HL-60/S4 treated with retinoic acid at 250 ng/mL for 4 days and 3 days (cell line): ENCODE measurements around the gene OR2J3.
"Not testable (repeated sequence)": the region's sequence is repeated elsewhere in the genome, so short reads cannot be mapped to it uniquely, and the experiment has no call there.

Experiments used
- in situ Hi-C: fragments of 300-500 bp; cut with MboI; formaldehyde crosslinking; loops from 2 replicates; pipeline ENCODE4 v1.7.0; 2022; ENCODE audit warnings: low sequenced_read_pairs

OR2J3 gene

DNA sequence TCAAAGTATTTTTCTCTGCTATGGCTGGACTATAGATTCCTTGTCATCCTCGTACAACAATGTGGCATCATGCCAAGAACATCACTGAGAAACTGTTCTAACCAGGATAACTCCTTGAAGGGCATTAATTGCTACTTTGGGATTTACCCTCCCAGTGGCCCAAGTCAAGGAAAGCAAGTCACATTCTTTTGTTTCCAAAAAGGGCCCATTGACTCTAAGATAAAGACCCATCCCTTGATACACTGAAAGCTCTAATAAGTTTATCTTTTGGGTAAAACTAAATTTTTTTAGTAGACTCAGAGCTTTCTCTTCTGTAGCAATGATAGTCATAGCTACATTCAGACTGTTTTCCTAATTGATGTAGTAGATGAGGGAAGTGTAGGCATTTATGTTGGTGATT is at the start of gene OR2J3:
Gene OR2J3, plus strand, starts transcription at position 301 of the 400 bp plus-strand sequence. CDS start 3,833 bp downstream, outside the sequence.
- in situ Hi-C loops: no loop called here

DNA sequence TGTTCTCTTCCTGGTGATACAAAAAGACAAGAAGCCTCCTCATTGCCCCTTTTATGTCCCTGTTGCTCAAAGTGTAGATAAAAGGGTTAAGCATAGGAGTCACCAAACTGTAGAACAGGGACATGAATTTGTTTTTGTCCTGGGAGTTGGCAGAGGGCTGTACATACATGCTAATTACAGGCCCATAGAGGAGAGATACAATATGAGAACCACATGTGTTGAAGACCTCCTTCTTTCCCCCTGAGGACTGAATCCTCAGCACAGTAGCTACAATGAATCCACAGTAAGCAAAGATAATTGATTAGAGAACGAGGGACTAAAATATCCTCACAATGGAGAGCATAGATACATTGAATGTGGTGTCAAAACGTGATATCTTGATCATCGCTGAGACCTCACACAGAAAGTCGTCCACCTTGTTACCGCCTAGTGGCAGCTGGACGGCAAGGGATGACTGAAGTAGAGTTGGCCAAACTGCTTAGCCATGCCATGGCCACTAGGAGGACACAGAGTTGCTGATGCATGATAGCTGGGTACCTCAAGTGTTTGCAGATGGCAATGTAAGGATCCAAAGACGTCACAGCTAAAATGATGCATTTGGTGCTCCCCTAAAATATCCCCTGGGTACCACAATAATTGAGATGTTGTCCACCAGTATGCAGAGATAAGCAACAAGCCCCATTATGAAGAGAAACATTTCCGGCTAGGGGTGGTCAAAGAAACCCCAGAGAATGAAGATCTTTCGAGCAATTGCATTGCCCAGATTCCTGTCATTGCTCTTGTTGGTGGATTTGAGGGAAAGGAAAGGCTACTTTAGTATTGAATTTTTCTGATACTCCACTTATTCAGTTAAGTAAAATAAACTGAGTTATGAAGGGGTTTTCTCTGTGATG is 35.8 kb upstream of the OR2J3 start:
- in situ Hi-C loops: no loop called here

DNA sequence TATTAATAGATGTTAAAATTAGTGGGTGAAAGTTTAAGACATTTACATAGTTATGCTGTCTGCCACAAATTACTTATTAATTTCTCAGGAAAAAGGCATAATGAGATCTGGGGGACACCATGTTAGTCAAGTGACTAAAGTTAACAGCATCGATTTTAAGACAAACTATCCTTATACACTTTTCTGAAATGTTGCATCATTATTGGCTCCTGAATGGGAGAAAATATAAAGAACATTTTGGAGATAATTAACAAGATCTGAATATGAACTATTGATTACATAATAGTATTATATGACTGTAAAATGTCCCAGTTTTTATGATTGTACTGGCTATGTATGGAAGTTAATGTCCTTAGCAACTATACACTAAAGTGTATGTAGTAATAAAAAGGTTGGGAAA is 28.7 kb upstream of the OR2J3 start:
- in situ Hi-C loops: no loop called here

DNA sequence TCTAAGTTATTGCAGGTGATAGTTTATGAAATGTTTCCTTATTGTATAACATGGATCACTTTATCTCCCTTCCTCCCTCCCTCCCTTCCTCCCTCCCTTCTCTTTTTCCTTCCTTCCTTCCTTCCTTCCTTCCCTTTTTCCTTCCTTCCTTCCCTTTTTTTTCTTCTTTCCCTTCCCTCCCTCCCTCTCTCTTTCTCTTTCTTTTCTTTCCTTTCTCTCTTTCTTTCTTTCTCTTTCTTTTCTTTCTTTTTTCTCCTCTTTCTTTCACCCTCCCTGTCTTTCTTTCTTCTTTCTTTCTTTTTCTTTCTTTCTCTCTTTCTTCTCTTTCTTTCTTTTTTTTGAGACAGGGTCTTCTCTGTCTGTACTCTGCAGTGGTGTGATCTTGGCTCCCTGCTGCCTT is 26.5 kb upstream of the OR2J3 start:
- in situ Hi-C loops: no loop called here

- in situ Hi-C loops: no loop called here
These were observed 25.4 kb upstream of the OR2J3 start for GRCh38 chr6:29082457-29082856.

GRCh38 chr6:29087213-29087612 is 20.6 kb upstream of the OR2J3 start, which contains the start of gene OR2B3:
Gene OR2B3 (minus strand): TSS chr6:29087313. CDS start chr6:29087248, 65 bp downstream.
- in situ Hi-C loops: no loop called here

GRCh38 chr6:29092957-29093356 is 14.9 kb upstream of the OR2J3 start:
- in situ Hi-C loops: no loop called here

GRCh38 chr6:29097803-29098202 is 10.1 kb upstream of the OR2J3 start:
- in situ Hi-C loops: no loop called here

- in situ Hi-C loops: no loop called here
These were observed 8.7 kb upstream of the OR2J3 start, which contains the start of gene OR2J1 for GRCh38 chr6:29099190-29099589. Gene OR2J1 (plus strand): TSS chr6:29099490. CDS start chr6:29100943, 1,453 bp downstream.

DNA sequence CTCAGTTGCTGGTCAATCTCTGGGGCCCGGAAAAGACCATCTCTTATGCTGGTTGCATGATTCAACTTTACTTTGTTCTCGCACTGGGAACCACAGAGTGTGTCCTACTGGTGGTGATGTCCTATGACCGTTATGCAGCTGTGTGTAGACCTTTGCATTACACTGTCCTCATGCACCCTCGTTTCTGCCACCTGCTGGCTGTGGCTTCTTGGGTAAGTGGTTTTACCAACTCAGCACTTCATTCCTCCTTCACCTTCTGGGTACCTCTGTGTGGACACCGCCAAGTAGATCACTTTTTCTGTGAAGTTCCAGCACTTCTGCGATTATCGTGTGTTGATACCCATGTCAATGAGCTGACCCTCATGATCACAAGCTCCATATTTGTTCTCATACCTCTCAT is 4.3 kb downstream of the OR2J3 start:
- in situ Hi-C loops: no loop called here

GRCh38 chr6:29114964-29115363 is 7.1 kb downstream of the OR2J3 start:
- in situ Hi-C loops: not testable (repeated sequence)

- in situ Hi-C loops: no loop called here
These were observed 21.6 kb downstream of the OR2J3 start for GRCh38 chr6:29129326-29130012.

- in situ Hi-C loops: no loop called here
These were observed 22.8 kb downstream of the OR2J3 start for GRCh38 chr6:29130644-29131043.

- in situ Hi-C loops: no loop called here
These were observed 23.8 kb downstream of the OR2J3 start for GRCh38 chr6:29131691-29132090.

- in situ Hi-C loops: no loop called here
These were observed 29.9 kb downstream of the OR2J3 start for GRCh38 chr6:29137724-29138123.

DNA sequence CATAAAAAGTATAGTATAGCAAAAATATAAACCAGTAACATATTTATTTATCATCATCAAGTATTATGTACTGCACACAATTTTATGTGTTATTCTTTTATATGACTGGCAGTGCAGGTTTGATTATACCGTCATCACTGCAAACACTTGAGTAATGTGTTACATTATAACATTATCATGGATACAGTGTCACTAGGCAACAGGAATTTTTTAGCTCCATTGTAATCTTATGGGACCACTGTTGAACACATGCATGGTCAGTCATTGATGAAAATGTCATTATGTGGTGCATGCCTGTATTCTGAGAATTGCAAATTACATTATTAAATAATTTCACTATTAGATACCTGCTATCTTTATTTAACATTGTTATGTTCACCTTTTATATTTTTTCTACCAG is 33.7 kb downstream of the OR2J3 start:
- in situ Hi-C loops: no loop called here

- in situ Hi-C loops: no loop called here
These were observed 34.5 kb downstream of the OR2J3 start for GRCh38 chr6:29142309-29142708.

DNA sequence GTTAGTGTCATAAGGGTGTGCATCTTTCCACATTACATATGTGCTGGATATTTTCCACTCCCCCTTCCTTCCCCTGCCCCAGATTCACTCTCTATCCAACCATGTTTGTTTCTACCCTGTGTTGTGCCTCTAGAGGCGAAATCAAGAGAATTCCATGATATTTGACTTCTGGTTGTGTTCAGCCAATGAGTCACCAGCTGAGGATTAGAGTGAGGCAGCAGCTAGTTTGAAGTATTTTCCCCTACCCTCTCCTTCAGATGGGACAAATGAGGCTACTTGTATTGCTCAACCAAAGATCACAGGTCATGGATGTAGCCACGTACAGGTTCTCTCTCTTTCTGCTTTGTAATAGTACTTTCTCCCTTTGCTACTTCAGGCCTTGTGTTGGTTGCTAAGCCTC is 38.3 kb downstream of the OR2J3 start:
- in situ Hi-C loops: no loop called here

- in situ Hi-C loops: no loop called here
These were observed 39.2 kb downstream of the OR2J3 start for GRCh38 chr6:29147074-29147473.

DNA sequence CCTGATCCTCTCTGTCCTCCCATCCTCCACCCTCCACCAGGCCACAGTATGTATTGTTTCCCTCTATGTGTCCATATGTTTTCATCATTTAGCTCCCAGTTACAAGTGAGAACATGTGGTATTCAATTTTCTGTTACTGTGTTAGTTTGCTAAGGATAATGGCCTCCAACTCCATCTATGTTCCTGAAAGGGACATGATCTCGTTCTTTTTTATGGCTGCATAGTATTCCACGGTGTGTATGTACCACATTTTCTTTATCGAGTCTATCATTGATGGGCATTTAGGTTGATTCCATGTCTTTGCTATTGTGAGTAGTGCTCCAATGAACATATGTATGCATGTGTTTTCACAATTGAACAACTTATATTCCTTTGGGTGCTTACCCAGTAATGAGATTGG is 41.6 kb downstream of the OR2J3 start:
- in situ Hi-C loops: not testable (repeated sequence)

- in situ Hi-C loops: no loop called here
These were observed 45.2 kb downstream of the OR2J3 start for GRCh38 chr6:29153083-29153482.

GRCh38 chr6:29155182-29155581 is 47.3 kb downstream of the OR2J3 start:
- in situ Hi-C loops: not testable (repeated sequence)
